Activated effector memory CD4-positive, alpha-beta T cell treated with Interleukin-2 at 50 U/mL for 16 hours (primary cell): Measurements from ENCODE around the gene SPAG16.
"Not testable (repeated sequence)": the region's sequence is repeated elsewhere in the genome, so short reads cannot be mapped to it uniquely, and the experiment has no call there.

ENCODE experiments used
- DNase-seq: peaks from one replicate; pipeline ENCODE4 v3.0.0-alpha.2; 2020

The SPAG16 gene

DNA sequence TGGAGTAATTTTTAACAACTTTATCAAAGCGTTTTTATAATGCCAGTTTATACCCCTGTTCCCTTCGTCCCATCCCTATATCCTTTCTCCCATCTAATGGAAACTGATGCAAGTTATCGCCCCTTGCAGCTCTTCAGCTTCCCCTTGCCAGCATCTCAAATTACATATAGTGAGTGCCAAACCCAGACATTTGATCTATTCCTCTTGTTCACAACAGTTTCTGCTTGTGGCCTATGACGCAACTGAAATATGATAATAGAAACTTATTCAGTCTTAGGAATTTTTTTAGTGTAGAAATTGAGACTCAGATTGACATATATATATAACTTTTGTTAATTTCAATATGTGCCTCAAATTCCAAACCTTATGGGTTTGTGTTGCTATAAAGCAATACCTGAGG lies 564.4 kb downstream of the SPAG16 start:
- no peak for DNase-seq

DNA sequence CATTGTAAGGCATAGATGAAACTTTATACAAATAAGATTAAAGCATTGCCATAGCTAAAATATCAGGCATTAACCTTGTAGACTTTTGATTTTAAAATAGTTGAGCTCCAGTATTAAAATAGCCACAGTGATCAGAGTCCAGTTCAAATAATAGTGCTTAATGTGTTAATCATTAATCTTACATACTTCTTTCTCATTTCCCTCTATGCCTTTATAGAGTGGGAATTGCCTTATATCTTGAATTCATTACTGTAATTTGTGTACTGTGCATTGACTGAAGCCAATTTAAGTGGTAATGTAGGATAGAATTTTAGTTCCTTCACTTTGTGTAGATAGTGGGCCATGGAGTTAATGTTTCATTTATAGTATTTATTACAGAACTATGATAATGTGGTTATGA lies 577.4 kb downstream of the SPAG16 start:
- DNase-seq = no peak

DNA sequence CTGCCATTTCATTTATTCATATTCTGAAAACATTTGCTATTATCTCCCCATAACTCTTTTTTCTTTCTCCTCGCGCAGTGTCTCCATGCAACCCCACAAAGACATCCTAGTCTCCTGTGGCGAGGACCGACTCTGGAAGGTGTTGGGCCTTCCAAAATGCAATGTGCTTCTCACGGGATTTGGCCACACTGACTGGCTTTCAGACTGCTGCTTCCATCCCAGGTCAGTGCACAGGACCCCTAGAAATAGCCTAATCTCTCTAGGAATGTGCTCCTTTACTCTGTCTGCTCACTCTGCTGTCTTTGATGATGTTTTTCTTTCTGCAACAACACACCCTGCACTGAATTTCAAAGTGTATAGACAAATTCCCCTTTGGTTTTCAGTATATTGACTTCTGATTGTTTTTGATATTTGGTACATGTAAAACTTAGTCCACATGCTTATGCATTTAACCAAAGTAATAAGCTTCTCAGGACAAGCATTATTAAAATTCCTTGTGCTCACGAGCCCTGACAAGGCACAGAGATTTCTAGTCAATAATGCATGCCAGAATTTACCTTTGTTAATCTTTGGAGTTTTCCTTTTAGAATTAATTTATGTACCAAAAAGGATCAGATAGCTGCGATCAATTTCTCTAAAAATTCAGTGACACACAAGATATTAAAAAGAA lies 578.3 kb downstream of the SPAG16 start:
- no peak for DNase-seq

DNA sequence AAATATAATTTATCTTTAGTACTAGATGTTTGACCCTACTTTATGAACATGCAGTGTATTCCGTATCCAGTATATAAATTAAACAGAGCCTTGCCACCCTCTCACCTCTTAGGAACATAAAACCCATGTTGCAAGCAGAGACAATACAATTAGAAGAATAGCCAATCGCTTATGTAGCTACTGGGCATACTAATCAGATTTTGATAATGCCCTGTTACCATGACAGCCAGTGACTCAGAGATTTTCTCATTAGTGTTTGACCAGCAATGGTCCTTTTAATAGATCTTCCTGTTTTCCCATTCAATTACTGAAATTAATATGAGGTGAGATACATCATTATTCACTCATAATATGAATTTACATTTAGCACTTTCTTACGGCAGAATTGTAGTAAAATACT lies 579.3 kb downstream of the SPAG16 start:
- no peak for DNase-seq

DNA sequence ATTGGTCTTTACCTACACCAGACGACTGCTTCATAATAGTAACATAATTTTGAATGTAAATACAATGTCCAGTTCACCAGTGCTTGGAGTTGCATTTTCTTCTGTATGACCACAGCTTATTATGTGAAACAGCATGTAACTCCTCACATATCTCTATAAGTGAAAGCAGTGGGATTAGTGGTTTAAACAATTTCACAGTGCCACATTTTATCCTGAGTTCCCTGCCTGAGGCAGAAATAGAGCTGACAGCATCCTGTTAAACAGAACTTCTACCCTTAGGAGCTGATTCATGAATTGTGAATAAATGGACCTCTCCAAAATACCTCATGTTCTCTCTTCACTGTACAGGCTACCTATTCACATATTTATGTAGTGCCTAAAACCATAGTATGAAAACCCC lies 584.3 kb downstream of the SPAG16 start:
- no peak for DNase-seq

DNA sequence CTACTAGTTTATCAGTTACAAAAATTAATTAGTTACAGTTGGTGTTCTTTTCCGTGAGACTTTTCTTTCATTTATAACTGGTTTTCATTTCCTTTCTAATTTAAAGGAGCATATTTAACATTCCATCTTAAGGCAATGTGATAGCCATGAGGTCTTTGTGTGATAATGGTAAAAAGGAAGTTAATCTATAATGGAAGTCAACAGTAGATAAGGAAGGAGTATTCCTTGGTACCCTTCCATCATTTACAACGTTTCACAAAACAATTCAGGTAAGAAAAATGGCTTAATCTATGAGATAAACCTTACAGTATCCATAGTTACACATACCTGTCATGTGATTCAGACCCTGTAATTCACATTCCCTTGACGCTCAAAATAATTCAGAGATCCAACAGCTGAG lies 601.2 kb downstream of the SPAG16 start:
- DNase-seq = no peak

DNA sequence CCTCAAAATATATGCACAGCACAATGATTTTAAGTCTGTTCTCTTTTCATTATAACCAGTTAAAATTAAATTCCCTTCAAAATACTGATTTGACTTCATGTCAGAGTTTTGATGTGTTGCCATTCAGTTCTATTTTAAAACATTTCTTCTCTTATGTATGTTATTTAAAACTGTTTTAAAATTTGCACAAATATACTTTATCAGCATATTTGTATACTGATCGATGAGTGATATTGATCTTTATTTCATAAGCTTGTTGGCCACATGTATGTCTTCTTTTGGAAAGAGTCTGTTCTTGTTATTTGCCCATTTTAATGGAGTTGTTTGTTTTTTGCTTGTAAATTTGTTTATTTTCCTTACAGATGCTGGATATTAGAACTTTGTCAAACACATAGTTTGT lies 630.2 kb downstream of the SPAG16 start:
- no peak for DNase-seq

DNA sequence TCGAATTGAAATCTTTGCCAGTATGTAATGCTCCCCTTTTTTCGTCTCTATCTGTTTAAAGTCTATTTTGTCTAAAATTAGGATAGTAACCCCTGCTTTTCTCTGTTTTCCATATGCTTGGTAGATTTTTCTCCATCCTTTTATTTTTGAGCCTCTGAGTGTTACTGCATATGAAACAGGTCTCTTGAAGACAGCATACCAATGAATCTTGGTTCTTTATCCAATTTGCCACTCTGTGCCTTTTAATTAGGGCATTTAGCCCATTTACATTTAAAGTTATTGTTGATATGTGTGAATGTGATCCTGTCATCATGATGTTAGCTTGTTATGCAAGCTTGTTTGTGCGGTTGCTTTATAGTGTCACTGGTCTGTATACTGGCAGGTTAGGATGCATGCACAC lies 635.8 kb downstream of the SPAG16 start:
- no peak for DNase-seq

DNA sequence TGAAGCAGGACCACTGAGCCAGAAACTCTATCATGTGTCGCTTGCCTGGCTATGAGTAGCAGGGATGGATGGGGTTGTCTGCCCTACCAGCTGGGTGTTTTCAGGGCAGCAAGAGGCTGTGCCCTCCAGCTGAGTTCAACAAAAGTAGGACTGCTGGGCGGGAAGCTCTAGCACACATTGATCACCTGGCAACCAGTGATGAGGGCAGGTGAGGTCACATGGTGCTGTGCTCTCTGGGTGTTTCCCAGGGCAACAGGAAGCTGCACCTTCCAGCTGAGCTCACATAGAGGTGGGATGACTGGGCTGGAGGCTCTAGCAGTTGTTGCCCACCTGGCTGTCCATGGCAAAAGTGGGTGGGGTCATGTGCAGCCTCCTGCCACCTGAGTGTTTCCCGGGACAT lies 639.3 kb downstream of the SPAG16 start:
- DNase-seq = no peak

DNA sequence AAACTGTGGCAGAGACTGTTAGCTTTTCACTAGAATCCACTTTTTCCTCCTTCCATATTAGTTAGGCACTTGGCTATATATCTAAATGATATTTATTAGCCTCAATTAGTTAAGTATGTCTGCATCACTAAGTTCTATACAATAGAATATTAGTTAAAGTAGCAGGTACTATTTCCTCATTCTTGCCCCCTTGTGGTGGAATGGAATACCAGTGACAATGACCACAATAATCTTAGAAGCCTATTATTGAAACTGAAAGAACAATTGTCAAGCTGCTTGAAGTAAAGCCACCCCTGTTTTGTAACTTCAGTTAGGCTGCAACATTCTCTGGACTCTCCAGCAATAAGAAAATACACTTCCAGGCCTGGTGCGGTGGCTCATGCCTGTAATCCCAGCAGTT lies 650.3 kb downstream of the SPAG16 start:
- DNase-seq = no peak

DNA sequence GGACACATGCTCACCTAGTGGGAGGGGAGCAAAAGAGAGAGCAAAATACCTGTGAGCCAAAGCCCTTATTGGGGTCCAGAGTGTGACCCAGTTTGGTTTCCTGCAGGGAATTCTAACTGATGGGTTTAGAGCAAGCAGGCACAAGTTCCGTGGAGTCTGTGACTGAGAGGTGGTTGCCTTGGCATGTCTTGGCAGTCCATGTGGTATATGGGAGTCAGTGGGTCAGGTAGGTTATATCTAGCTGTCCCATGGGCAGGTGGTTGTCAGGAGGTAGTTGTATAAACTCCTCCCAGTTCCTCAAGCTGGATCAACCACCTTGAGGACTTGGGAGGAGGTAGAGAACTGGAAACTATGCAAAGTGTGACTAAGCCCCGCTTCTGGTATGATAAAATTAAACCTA lies 673.8 kb downstream of the SPAG16 start:
- no peak for DNase-seq

DNA sequence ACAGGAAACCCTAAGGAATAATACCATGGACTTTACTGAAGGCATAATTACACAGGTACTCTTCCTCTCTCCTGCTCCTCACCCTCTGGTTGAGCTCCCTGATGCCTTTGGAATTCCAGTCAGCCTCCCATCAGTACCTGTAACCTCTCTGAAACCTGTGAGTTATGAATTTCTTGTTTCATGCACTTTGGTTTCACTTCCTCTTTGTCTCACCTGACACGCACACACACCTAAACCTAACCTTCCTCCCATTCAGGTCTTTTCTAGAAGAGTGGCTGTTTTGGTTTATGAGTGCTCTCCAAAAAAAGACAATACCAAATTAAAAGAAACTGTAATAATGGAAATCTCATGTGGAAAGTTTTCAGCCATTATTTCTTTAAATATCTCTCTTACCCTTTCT lies 675.3 kb downstream of the SPAG16 start:
- no peak for DNase-seq

DNA sequence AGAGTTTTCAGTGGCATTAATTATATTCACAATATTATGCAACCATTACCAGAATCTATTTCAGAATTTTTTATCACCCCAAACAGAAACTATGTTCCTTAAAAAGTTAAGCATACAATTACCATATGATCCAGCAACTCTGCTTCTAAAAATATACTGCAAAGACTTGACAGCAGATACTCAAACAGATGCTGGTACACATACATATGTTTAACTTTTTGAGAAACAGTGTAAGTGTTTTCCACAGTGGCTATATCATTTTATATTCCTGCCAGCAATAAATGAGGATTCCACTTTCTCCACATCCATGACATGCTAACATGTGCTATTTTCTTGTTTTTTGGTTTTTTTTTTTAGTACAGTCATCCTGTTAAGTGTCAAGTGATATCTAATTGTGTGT lies 687.3 kb downstream of the SPAG16 start:
- no peak for DNase-seq

DNA sequence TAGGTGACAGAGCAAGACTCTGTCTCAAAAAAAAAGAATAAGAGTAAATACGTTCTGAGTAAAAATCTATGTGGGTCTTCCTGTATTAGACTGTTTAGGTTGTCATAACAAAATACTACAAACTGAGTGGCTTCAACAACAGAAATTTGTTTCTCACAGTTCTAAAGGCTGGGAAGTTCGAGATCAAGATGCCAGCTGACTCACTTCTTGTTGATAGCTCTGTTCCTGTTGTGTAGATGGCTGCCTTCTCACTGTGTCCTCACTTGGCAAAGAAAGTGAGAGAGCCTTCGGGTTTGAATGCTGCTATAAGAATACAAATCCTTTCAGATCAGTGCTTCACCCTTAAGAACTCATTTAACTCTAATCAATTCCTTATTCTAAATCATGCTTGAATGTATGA lies 696.6 kb downstream of the SPAG16 start:
- no peak for DNase-seq

DNA sequence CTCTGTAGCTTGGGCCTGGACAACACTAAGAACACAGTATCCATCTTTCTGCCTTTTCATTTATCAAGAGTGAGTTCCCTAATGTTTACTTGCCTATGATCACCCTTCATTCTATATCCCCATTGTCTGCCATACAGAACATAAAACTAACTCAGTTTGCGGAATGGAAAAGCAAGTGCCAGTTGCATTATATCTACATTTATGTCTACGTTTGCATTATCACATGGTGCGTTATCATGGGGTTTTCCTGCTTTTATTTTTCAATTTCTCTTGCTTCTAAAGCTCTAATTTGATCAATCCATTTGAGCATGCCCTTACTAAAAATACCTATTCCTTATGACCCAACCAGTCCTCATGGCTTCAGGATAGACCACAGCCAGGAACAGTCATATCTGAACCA lies 704.9 kb downstream of the SPAG16 start:
- no peak for DNase-seq

DNA sequence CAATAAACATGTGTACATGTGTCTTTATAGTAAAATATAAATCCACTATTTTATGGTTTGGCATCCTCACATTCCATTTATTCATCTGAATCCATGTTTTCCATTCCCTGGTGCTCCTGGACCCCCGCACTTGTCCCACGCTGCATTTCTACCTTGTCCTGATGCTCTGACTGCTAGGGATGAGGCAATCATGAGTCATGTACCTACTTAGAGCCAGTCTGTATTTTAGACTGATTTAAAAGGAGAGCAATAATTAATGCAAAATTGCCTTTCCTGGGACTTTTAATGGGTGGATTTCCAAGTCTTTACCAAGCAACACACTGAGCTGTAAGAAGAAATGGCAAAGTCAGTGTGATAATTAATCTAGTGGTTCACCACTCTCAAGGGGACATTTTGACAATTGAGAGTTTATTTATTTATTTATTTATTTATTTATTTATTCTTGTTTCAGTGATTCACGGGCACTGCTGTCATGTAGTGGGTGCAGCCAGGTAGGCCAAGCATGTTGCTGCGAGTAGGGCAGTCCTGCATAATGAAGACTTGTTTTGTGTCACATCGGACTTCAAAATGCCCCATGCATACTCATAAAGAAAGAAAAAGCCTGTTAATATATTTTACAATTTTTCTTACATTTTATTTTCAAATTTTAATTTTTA lies 707.3 kb downstream of the SPAG16 start:
- no peak for DNase-seq

DNA sequence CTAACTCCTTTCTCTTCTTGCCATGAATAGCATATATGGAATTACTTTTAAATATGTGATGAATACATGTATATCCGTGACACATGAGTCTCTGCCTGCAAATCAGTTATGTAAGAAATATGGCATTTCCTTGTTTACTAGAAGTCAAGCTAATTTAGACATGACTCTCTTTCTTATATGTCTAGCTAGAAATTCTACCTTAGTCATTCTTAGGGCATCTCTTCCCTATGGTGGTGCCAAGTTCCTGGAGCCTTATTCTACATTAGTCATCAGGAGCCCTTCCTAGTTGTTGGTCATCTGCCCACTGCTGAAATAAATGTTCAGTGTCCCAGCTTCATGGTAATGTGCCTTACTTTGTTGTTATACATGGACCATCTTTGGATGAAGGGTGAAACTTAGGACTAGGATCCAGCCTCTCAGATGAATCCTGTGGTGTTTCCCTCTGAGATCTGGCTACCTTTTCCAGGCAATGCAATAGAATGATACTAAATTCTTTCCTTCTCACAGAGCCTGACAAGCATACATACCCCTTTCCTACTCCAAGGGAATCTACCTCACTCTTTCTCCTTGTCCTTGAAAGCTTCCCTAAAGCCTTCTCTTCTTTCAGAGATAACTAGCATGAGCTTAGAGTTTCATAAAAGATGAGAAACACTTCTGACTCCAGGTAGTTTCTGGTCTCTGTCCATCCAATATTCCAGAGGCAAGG lies 711.3 kb downstream of the SPAG16 start:
- DNase-seq = no peak

DNA sequence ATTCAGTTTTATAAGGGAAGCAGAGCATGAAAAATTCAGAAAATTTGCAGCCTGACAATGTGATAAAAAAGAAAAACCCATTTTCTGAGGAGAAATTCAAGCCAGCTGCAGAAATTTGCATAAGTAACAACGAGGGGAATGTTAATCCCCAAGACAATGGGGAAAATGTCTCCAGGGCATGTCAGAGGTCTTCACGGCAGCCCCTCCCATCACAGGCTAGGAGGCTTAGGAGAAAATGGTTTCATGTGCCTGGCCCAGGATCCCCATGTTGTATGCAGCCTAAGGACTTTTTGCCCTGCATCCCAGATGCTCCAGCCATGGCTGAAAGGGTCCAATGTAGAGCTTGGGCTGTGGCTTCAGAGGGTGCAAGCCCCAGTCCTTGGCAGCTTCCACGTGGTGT lies 714.7 kb downstream of the SPAG16 start:
- DNase-seq = not testable (repeated sequence)

DNA sequence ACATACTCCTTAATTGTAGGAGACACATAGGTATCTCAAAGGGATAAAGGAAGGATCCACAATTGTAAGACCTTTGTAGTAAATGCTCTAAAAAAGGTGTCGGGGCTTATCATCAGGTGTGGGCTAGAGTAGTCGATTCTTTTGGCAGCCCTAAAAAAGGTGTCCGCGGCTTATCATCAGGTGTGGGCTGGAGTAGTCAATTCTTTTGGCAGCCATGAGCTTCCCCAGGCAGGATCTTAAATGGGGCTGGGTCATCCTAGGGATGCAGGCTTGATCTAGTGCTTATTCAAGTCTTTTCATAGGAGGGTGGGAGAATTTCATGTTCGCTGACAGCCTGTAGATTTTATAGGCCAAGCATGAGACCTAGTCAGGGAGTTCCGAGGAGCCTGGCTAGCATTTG lies 720.2 kb downstream of the SPAG16 start:
- DNase-seq = no peak

DNA sequence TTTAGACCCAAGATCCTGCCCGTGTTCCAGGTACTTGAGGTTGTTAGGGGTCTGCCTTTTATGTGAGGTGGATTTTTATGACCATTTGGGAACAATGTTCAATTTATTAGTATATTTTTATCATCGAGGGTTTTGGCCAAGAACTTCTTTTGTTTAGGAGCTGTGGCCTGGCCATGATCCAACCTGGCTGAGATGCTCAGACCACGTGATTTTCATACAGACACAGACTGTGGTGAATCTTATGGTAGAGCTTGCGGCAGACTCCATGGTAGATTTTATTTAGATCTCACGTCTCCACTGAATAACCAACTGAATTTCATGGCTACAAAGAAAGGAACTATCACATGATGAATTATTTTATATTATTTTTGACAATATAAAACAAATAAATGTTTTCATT lies 721.1 kb downstream of the SPAG16 start:
- no peak for DNase-seq

DNA sequence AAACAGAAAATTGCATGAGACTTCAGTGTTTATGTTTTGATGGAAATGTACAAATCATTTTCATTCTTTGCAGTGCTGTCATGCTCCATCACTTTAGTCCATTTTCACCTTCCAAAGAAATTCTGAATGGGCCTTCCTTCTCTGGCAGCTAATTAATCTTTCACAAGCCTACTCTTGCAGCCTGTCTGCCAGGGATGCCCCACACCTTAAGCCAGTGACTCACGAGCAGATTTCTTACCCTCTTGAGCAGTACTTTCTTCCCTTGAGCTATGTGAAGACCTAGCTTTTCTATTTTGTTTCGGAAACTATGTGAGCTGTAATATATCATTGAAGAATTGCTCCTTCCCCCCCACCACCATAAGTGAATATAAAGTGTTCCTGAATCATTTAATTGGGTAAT lies 722.3 kb downstream of the SPAG16 start:
- no peak for DNase-seq

DNA sequence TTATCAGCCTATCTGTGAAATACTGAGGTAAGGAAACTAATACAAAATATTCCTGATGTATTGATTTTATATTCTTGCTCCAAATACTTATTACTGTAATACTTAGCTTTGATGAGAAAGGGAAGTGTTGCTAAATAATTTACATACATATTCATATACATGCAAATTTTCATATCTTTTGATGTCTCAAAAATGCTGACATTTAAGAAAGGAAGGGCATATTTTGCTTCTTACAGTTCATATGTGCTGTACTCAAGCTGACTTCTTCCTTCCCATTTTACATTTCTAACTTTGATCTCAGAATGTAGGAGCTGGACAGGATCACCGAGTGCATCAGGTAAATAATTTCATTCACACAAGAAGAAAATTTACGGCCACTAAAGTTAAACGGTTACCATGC lies 727.4 kb downstream of the SPAG16 start:
- DNase-seq = no peak

DNA sequence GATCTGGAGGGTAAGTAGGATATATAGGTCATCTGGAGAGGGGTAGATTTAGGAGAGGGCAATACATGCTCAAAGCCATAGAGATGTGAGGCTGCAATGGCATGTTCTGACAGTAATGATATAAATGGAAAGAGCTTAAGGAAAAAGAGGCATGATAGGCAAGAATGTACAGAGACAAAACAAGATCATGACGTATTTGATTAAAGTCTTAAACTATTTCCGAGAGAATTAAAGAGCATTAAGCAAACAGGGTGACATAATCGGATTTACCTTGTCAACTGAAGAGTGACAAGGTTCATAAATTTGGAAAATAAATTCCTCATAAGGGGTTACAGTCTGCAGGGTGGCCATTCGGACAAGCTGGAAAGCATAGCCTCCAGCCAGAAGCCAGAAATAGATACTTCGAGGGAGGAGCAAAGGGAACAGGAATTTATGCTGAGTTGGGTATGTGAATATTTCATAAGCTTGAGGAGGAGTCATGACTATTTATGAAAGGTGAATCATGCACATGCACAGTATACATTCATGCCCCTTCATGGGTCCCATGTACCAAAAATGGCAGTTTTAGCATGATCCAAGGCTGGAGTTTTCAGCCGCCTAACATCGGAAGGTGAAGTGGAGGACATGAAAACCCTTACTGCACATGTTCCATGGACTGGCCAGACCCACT lies 730.4 kb downstream of the SPAG16 start:
- DNase-seq = no peak
